Measurements from ENCODE around the gene PAQR9.

The PAQR9 gene

DNA sequence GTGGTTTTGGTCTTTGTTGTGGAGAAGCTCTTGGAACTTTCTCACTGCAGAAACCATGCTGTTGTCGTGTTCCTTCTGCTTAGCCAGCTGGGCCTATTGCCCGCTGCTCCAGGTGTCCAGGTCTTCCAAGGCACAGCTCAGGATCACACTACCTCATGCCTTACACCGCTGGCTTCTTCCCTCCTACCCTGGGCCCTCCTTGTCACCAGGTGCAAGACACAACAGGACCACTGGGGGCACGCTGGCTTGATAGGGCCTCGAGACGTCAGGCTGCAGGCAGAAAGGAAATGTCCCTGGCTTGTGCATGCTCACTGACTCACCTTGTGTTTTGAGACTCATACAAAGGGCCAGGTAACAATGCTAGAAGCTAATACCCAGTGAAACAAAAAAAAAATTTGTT lies 32.3 kb downstream of the PAQR9 start:
- TF ChIP-seq, protein P1, sequence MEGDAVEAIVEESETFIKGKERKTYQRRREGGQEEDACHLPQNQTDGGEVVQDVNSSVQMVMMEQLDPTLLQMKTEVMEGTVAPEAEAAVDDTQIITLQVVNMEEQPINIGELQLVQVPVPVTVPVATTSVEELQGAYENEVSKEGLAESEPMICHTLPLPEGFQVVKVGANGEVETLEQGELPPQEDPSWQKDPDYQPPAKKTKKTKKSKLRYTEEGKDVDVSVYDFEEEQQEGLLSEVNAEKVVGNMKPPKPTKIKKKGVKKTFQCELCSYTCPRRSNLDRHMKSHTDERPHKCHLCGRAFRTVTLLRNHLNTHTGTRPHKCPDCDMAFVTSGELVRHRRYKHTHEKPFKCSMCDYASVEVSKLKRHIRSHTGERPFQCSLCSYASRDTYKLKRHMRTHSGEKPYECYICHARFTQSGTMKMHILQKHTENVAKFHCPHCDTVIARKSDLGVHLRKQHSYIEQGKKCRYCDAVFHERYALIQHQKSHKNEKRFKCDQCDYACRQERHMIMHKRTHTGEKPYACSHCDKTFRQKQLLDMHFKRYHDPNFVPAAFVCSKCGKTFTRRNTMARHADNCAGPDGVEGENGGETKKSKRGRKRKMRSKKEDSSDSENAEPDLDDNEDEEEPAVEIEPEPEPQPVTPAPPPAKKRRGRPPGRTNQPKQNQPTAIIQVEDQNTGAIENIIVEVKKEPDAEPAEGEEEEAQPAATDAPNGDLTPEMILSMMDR (IDR thresholded peaks at IDR 0.05; ENCODE audit: low read depth, low read length): no peak
- TF ChIP-seq, protein P2, sequence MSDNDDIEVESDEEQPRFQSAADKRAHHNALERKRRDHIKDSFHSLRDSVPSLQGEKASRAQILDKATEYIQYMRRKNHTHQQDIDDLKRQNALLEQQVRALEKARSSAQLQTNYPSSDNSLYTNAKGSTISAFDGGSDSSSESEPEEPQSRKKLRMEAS (IDR thresholded peaks at IDR 0.05; ENCODE audit: low read depth, low read length): no peak
- no peak for TF ChIP-seq POLR2A (IDR thresholded peaks at IDR 0.05; ENCODE audit: extremely low read depth, insufficient read length)
- TF ChIP-seq MYC (IDR thresholded peaks at IDR 0.05; ENCODE audit: low read depth, low read length): no peak
- DNase-seq (ENCODE audit: low read depth): peak; percentile 12
- no peak overlapping the region for H3K4me3 ChIP-seq (ENCODE audit: low read depth, low read length)

GRCh38 chr3:142930463-142930862 lies 33.0 kb downstream of the PAQR9 start:
- no peak overlapping the region for H3K4me3 ChIP-seq (ENCODE audit: low read depth, low read length)
- no peak for DNase-seq (ENCODE audit: low read depth)
- TF ChIP-seq, protein P1 (IDR thresholded peaks at IDR 0.05; ENCODE audit: low read depth, low read length): no peak
- TF ChIP-seq MYC (IDR thresholded peaks at IDR 0.05; ENCODE audit: low read depth, low read length): no peak
- no peak for TF ChIP-seq POLR2A (IDR thresholded peaks at IDR 0.05; ENCODE audit: extremely low read depth, insufficient read length)
- TF ChIP-seq, protein P2 (IDR thresholded peaks at IDR 0.05; ENCODE audit: low read depth, low read length): no peak

DNA sequence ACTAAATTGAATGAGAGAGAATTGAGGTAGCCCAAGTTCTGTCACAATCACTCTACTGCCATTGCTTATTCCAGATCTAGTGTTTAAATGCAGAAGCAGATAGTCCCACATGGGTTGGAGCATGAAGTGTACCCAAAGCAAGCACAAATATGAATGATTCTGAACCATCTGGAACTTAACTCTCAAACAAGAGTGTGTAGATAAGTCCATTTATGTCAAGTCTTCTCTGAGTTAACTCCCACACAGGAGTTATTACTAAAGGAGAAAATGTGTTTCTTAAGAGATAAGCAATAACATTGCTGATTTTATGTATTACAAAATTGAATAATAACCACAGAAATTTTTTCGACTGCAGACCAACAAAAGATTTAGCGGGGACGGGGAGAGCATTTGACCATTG lies 33.6 kb downstream of the PAQR9 start:
- TF ChIP-seq, protein P1 (IDR thresholded peaks at IDR 0.05; ENCODE audit: low read depth, low read length): no peak
- TF ChIP-seq, protein P2 (IDR thresholded peaks at IDR 0.05; ENCODE audit: low read depth, low read length): no peak
- TF ChIP-seq POLR2A (IDR thresholded peaks at IDR 0.05; ENCODE audit: extremely low read depth, insufficient read length) (no peak), MYC (IDR thresholded peaks at IDR 0.05; ENCODE audit: low read depth, low read length) (no peak)
- peak; percentile 8 for DNase-seq (ENCODE audit: low read depth)
- no peak overlapping the region for H3K4me3 ChIP-seq (ENCODE audit: low read depth, low read length)

GRCh38 chr3:142929109-142929508 lies 34.4 kb downstream of the PAQR9 start:
- no peak overlapping the region for H3K4me3 ChIP-seq (ENCODE audit: low read depth, low read length)
- DNase-seq (ENCODE audit: low read depth): peak; percentile 70
- TF ChIP-seq POLR2A (IDR thresholded peaks at IDR 0.05; ENCODE audit: extremely low read depth, insufficient read length) (no peak), MYC (IDR thresholded peaks at IDR 0.05; ENCODE audit: low read depth, low read length) (no peak)
- TF ChIP-seq, protein P2 (IDR thresholded peaks at IDR 0.05; ENCODE audit: low read depth, low read length): 0 out of 2 replicates have a peak, but pooled peaks have one; percentile 36
- TF ChIP-seq, protein P1 (IDR thresholded peaks at IDR 0.05; ENCODE audit: low read depth, low read length): peak; percentile 44

GRCh38 chr3:142926368-142926944 lies 37.0 kb downstream of the PAQR9 start:
- no peak for DNase-seq (ENCODE audit: low read depth)
- TF ChIP-seq, protein P1 (IDR thresholded peaks at IDR 0.05; ENCODE audit: low read depth, low read length): no peak
- TF ChIP-seq MYC (IDR thresholded peaks at IDR 0.05; ENCODE audit: low read depth, low read length) (no peak), POLR2A (IDR thresholded peaks at IDR 0.05; ENCODE audit: extremely low read depth, insufficient read length) (no peak)
- TF ChIP-seq, protein P2 (IDR thresholded peaks at IDR 0.05; ENCODE audit: low read depth, low read length): no peak
- H3K4me3 ChIP-seq (ENCODE audit: low read depth, low read length): no peak overlapping the region

Measured in NB4 (cell line).